Mesenteric fat pad (tissue), 1 donor: ENCODE data around the gene LOXL3. TPM values are rescaled to one million over a fixed set of nuclear protein-coding genes. Genes with fewer than 3 reads are reported as not detected.
"Not testable (repeated sequence)": the region's sequence is repeated elsewhere in the genome, so short reads cannot be mapped to it uniquely, and the experiment has no call there.

Experiments
- DNase-seq: peaks from one replicate; pipeline ENCODE4 v3.0.0-alpha.2; 2020; ENCODE audit warnings: low spot score
- total RNA-seq: library from RNA; stranded (reverse); fragmentation: NEBNext Ultra II Directional; extraction: Animal tissue kit (Norgen Biotek cat#: 25700); gene quantifications from one replicate; pipeline ENCODE4 v1.2.1, GENCODE V29; 2021
- donor health status: DM: yes; HTN: yes; CAD: no.

The LOXL3 gene
- total RNA-seq, 1 donor from 2014 or later = 8.2 TPM

DNA sequence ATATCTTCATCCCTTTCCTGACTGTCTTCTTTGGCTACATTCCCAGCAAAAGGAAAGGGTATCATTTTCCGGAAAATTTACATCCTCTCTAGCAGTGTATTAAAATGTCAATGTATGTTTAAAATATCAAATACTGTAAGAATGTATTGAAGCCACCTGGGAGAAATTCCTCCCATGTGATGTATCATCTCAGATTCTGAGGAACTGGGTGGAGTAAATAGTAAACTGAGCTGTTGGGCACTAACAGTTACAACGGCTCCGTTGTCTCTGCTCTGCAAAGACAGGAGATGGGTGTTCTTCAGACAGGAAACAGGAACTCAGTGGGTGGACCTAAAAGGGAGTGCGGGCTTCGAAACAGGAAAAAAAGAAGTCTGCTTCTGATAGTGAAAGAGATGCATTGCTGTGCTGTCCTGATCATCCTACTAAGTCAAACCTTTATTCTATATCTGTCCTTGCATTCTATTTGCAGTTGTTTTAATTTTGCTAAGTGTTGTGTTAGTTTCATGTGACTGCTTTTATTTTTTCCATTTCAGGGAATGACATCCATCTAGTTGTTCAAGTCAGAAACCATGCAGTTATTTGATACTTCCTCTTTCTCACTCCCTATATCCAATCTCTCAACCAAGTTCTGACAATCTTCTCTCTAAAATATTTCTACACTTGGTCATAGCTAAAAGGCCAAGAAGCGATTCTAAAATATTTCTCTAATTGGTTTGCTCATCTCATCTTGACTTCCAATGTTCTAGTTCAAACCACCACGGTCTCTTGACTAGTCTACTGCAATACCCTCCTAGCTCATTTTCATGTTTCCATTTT is 20.2 kb upstream of the LOXL3 start:
- no peak for DNase-seq

- DNase-seq = no peak
Measured at GRCh38 chr2:74572178-74572925, 18.6 kb upstream of the LOXL3 start.

DNA sequence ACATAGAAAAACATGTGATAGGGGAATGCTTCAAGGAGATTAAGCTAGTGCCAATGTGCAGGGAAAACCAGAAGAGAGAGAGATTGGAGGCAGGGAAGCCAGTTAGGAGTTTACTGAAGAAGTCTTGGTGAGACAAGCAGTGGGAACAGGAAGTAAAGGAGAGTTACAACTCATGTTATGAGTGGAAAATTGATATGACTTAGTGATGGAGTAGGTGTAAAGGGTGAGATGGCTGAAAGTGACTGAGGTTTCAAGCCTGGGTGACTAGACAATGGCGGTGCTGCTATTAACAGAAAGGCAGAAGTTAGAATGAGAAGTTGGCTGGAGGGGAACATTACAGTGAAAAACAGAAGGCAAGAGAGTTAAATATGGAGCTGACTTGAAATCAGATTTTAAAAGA is 17.3 kb upstream of the LOXL3 start:
- no peak for DNase-seq

- no peak for DNase-seq
Measured at GRCh38 chr2:74569686-74570085, 15.9 kb upstream of the LOXL3 start.

- no peak for DNase-seq
Measured at GRCh38 chr2:74567881-74568280, 14.1 kb upstream of the LOXL3 start.

GRCh38 chr2:74566754-74567085 is 13.0 kb upstream of the LOXL3 start:
- DNase-seq = no peak

DNA sequence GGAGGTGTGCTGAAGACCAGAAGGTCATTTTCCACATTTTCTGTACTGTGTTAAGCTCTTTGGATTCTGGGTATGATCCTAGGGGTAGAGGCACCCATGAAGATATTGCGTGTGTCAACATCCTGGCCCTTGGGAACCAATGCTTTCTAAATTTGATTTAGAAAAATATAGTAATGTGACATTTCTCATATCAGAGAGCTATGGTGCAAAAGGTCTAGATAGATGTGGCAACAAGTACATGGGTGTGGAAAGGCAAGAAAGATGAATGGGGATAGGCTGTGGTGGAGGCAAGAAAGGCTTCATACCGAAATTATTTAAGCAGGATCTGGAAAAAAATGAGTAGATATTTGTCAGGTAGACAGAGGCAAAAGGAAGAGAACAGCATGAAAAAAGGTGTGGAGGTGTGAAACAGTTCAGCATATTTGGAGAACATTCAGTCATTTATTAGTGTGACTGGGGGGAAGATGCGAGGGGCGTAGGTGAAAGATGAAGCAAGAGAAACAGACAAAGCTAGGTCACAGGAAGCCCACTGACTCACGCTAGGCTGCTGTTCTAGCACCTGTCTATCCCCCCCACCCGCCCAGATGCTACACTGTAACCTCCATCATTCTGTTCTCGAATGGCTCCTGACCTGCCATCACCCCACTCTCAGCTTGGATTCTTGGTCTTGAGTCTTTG is 12.5 kb upstream of the LOXL3 start:
- DNase-seq = no peak

GRCh38 chr2:74564222-74564621 is 10.5 kb upstream of the LOXL3 start:
- no peak for DNase-seq

GRCh38 chr2:74562126-74562775 is 8.5 kb upstream of the LOXL3 start:
- DNase-seq = no peak

DNA sequence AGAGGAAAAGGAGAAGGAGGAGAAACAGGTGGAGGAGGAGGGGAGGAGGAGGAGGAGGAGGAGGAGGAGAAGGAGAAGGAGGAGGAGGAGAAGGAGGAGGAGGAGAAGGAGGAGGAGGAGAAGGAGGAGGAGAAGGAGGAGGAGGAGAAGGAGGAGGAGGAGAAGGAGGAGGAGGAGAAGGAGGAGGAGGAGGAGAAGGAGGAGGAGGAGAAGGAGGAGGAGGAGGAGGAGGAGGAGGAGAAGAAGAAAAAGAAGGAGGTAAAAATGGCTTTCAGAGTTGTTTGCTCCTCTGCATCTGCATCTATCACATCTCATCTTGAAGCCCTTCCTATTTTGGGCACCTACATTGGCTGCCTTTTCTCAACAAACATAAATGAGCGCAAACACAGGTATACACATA is 7.3 kb upstream of the LOXL3 start:
- not testable (repeated sequence) for DNase-seq

- no peak for DNase-seq
Measured at GRCh38 chr2:74560591-74560990, 6.8 kb upstream of the LOXL3 start.

DNA sequence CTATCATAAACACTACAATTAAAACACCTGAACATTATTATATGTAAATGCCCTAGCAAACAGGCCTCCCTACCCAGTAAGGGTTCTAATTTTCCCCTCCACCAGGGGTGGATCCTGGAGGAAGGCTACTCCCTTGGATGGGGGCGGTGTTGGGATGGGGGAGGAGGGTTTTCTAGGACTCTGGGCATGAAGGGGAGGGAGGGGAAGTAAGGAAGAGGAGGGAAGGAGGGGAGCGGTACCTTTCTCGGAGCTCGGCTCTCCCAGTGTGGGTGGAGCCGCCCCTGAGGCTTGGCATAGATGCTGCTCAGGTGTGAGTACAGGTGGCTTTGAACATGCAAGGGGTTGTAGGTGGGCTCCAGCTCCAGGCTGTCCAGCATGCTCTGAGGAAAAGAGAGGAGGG is 6.2 kb upstream of the LOXL3 start:
- DNase-seq = no peak

GRCh38 chr2:74558284-74559230 is 4.8 kb upstream of the LOXL3 start:
- no peak for DNase-seq

- DNase-seq = no peak
Measured at GRCh38 chr2:74556831-74557370, 3.2 kb upstream of the LOXL3 start.

DNA sequence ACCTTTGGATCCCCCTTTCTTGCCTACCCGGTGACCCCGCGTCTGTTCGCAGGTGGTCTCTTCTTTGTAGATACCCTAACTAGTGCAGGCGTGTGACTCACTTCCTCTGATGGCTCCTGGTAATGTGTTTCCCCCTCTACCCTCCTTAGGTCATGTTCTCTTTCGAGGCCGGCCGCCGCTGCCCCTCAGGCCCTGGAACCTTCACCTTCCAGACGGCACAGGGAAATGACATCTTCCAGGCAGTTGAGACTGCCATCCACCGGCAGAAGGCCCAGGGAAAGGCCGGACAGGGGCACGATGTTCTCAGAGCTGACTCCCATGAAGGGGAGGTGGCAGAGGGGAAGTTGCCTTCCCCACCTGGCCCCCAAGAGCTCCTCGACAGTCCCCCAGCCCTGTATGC is 2.4 kb upstream of the LOXL3 start:
- no peak for DNase-seq

DNA sequence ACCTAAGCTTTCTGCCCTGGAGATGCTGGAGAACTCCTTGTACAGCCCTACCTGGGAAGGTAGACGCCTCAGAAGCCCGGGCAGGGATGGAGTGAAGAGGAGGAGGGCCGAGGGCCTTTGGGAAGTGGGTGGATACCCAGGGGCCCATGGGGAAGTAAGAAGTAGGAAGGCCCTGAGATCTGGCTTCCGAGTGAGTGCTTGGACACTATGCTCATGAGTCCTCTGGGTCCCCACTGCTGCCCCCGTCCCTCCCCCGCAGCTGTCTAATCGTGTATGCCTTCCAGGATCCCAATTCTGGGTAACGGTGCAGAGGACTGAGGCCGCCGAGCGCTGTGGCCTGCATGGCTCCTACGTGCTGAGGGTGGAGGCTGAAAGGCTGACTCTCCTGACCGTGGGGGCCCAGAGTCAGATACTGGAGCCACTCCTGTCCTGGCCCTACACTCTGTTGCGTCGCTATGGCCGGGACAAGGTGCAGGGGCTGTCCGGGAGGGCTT is 1.9 kb upstream of the LOXL3 start:
- DNase-seq = no peak

- DNase-seq = no peak
Measured at GRCh38 chr2:74554820-74555531, 1.2 kb upstream of the LOXL3 start.

DNA sequence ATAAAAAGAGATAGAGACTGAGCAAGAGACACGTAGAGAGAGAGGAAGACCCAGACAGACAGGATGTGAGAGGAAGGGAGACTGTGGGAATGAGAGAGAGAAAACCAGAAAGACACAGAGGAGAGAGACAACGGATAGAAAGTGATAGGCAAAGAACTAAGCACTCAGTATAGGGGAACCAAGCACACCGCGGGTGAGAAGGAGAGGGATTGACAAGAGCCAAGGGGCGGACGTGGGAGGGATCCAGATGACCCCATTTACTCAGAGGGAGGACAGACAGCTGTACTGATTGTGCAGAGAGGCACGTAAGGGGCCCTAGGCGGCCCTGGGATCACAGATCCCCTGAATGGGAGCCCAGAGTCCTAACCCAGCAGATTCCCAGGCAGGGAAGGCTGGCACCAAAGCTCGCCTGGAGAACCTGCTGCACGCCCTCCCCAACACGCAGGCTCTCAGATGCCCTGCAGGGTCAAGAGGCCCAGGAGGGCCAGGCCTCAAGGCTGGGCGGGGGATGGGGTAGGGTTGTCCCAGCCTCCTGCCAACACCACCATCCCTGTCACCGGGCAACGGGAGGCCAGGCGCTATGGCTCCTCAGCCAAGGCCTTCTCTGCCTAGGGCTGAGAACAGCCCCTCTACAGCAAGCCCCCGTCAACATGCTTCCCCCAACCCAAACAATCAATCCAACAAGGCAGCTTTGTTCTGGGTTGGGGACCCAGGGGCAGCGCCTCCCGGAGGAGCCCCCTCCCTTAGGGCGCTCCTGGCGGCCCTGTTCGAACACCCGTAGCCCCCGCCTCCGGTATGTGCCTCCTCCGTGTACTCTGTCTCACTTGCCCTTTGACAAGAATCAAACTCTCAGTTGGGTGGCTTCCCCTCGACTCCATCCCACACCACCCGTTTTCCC is 579 bp downstream of the LOXL3 start:
- DNase-seq = no peak
